HFFc6 (cell line): ENCODE measurements around the gene IFI27. TPM values are rescaled to one million over a fixed set of nuclear protein-coding genes. Genes with fewer than 3 reads are reported as not detected.
A peak's percentile ranks its signal among the peaks of the same experiment; 100 is the strongest.

Source experiments
- DNase-seq: peaks from one replicate; pipeline ENCODE4 v3.0.0-alpha.2; 2018
- H3K27ac Mint-ChIP-seq: 2 replicates; pipeline ENCODE4 v1.8.0; 2020; ENCODE audit warnings: mild to moderate bottlenecking, mixed read lengths
- H3K27me3 Mint-ChIP-seq: 2 replicates; pipeline ENCODE4 v1.8.0; 2021; ENCODE audit warnings: mild to moderate bottlenecking, moderate library complexity, mixed read lengths; ENCODE audit not compliant: insufficient read depth
- H3K36me3 Mint-ChIP-seq: 2 replicates; pipeline ENCODE4 v1.8.0; 2021; ENCODE audit warnings: low read depth, mixed read lengths
- H3K4me1 Mint-ChIP-seq: 2 replicates; pipeline ENCODE4 v1.8.0; 2020; ENCODE audit warnings: low read depth, mixed read lengths
- H3K4me3 Mint-ChIP-seq: 2 replicates; pipeline ENCODE4 v1.8.0; 2020; ENCODE audit warnings: mild to moderate bottlenecking, moderate library complexity, mixed read lengths
- H3K9me3 Mint-ChIP-seq: 2 replicates; pipeline ENCODE4 v1.8.0; 2020; ENCODE audit warnings: mild to moderate bottlenecking, mixed read lengths
- CTCF ChIP-seq: fragments of 200-600 bp; sonication (generic); IDR thresholded peaks from 2 replicates; pipeline ENCODE4 v1.5.0; 2021; ENCODE audit warnings: antibody characterized with exemption, mild to moderate bottlenecking
- total RNA-seq, 6 experiments: library from RNA; stranded (reverse); fragmentation: NEBNext Ultra II Directional; extraction: Animal tissue kit (Norgen Biotek cat#: 25700); gene quantifications; 2 replicates in 1 of 6; 3 replicates in 5 of 6; pipeline ENCODE4 v1.2.3, GENCODE V29; 2021

Gene IFI27
- total RNA-seq, 6 experiments from 2014 or later: 0.29 to 0.46 TPM; not detected in 4

- Mint-ChIP-seq H3K4me1 (peaks cover 34% of the 10 kb centered on the region), H3K27ac (no peak overlapping the region), H3K27me3 (no peaks in the 10 kb centered on the region; the same call in 1 of the 2 replicates), H3K4me3 (no peak overlapping the region), H3K9me3 (peaks cover 1% of the 10 kb centered on the region), H3K36me3 (peaks cover 11% of the 10 kb centered on the region)
- no peak for TF ChIP-seq CTCF
- DNase-seq: no peak
Observed at GRCh38 chr14:94125659-94126418, 15.3 kb downstream of the IFI27 start.

GRCh38 chr14:94126419-94126677 is 15.8 kb downstream of the IFI27 start:
- H3K4me1 Mint-ChIP-seq: peaks cover 29% of the 10 kb centered on the region
- no peak overlapping the region for H3K4me3 Mint-ChIP-seq

GRCh38 chr14:94126800-94127199 is 16.3 kb downstream of the IFI27 start:
- no peak for TF ChIP-seq CTCF
- peaks cover 10% of the 10 kb centered on the region; the same call in 1 of the 2 replicates for H3K36me3 Mint-ChIP-seq
- H3K4me3 Mint-ChIP-seq: no peak overlapping the region
- no peaks in the 10 kb centered on the region for H3K9me3 Mint-ChIP-seq
- no peaks in the 10 kb centered on the region; the same call in 1 of the 2 replicates for H3K27me3 Mint-ChIP-seq
- no peak overlapping the region for H3K27ac Mint-ChIP-seq
- peaks cover 24% of the 10 kb centered on the region for H3K4me1 Mint-ChIP-seq
- no peak for DNase-seq

More at GRCh38 chr14:94126419-94126677, 15.8 kb downstream of the IFI27 start:
- Mint-ChIP-seq H3K27ac (no peak overlapping the region), H3K27me3 (no peaks in the 10 kb centered on the region; the same call in 1 of the 2 replicates), H3K36me3 (peaks cover 10% of the 10 kb centered on the region; the same call in 1 of the 2 replicates), H3K9me3 (no peaks in the 10 kb centered on the region)
- no peak for TF ChIP-seq CTCF
- DNase-seq: no peak

- no peak overlapping the region for H3K4me3 Mint-ChIP-seq
- no peak overlapping the region for H3K27ac Mint-ChIP-seq
- DNase-seq: no peak
- peaks cover 10% of the 10 kb centered on the region; the same call in 1 of the 2 replicates for H3K36me3 Mint-ChIP-seq
- H3K9me3 Mint-ChIP-seq: no peaks in the 10 kb centered on the region
- TF ChIP-seq CTCF: no peak
- H3K4me1 Mint-ChIP-seq: peaks cover 19% of the 10 kb centered on the region
- no peaks in the 10 kb centered on the region; the same call in 1 of the 2 replicates for H3K27me3 Mint-ChIP-seq
Observed at GRCh38 chr14:94127330-94127729, 16.8 kb downstream of the IFI27 start.

GRCh38 chr14:94128216-94128839 is 17.8 kb downstream of the IFI27 start:
- peaks cover 10% of the 10 kb centered on the region; the same call in 1 of the 2 replicates for H3K36me3 Mint-ChIP-seq
- DNase-seq: no peak
- H3K9me3 Mint-ChIP-seq: no peaks in the 10 kb centered on the region
- no peaks in the 10 kb centered on the region; the same call in 1 of the 2 replicates for H3K27me3 Mint-ChIP-seq
- H3K4me1 Mint-ChIP-seq: peaks cover 19% of the 10 kb centered on the region
- H3K4me3 Mint-ChIP-seq: peak overlapping the region; percentile 91
- H3K27ac Mint-ChIP-seq: peak overlapping the region; percentile 73
- TF ChIP-seq CTCF: no peak
